Measurements from ENCODE around the gene TMEM63B. TPM values are rescaled to one million over a fixed set of nuclear protein-coding genes. Genes with fewer than 3 reads are reported as not detected.

Gene TMEM63B
- total and polyA plus RNA-seq, 9 of the 15 experiments (the other 6 are each of a cell fraction or from before 2014, with no cell fraction given), result 0.14 to 39.4 (median 14.4) TPM

DNA sequence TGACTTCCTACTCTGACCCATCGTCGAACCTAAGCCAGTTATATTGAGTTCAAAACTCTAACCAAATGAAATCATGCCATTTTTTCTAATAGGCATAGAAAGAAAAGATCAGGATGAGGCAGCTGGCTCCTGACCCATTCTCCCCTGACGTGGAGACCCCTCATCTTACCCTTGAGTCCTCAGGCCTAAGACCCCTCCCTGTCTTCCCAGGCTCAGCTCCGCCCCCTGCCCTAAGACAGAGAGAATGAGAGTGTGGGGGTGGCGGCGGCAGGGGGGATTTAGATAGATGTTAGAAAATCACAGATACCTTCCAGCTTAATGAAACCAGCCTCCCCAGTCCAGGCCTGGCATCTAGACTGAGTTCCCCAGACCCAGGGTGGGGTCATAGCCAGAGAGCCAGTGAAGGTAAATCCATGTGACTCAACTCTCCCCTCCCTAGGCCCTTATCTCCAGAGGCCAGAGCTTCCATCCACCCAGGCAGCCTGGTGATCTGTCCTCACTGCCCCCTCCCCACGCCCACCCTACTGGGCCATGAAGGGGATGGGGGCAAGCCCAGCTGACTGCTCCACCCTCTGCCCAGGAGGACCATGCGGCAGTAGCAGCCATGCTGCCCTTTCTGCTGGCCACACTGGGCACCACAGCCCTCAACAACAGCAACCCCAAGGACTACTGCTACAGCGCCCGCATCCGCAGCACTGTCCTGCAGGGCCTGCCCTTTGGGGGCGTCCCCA, 6.8 kb downstream of the TMEM63B start (continued):
- peak; percentile 10 for TF ChIP-seq ZFP36 (IDR thresholded peaks at IDR 0.05; ENCODE audit: low read depth, low read length, partially characterized antibody)
- no peak for TF ChIP-seq ZNF586 (CRISPR knock-in tag; conservative IDR thresholded peaks at IDR 0.05)
- TF ChIP-seq, protein P1, sequence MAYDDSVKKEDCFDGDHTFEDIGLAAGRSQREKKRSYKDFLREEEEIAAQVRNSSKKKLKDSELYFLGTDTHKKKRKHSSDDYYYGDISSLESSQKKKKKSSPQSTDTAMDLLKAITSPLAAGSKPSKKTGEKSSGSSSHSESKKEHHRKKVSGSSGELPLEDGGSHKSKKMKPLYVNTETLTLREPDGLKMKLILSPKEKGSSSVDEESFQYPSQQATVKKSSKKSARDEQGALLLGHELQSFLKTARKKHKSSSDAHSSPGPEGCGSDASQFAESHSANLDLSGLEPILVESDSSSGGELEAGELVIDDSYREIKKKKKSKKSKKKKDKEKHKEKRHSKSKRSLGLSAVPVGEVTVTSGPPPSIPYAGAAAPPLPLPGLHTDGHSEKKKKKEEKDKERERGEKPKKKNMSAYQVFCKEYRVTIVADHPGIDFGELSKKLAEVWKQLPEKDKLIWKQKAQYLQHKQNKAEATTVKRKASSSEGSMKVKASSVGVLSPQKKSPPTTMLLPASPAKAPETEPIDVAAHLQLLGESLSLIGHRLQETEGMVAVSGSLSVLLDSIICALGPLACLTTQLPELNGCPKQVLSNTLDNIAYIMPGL (CRISPR knock-in tag; IDR thresholded peaks at IDR 0.05), result no peak
- TF ChIP-seq, protein P2, sequence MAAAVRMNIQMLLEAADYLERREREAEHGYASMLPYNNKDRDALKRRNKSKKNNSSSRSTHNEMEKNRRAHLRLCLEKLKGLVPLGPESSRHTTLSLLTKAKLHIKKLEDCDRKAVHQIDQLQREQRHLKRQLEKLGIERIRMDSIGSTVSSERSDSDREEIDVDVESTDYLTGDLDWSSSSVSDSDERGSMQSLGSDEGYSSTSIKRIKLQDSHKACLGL (CRISPR knock-in tag; IDR thresholded peaks at IDR 0.05; ENCODE audit: borderline replicate concordance, poor library complexity, severe bottlenecking), result no peak
- TF ChIP-seq, protein P3, sequence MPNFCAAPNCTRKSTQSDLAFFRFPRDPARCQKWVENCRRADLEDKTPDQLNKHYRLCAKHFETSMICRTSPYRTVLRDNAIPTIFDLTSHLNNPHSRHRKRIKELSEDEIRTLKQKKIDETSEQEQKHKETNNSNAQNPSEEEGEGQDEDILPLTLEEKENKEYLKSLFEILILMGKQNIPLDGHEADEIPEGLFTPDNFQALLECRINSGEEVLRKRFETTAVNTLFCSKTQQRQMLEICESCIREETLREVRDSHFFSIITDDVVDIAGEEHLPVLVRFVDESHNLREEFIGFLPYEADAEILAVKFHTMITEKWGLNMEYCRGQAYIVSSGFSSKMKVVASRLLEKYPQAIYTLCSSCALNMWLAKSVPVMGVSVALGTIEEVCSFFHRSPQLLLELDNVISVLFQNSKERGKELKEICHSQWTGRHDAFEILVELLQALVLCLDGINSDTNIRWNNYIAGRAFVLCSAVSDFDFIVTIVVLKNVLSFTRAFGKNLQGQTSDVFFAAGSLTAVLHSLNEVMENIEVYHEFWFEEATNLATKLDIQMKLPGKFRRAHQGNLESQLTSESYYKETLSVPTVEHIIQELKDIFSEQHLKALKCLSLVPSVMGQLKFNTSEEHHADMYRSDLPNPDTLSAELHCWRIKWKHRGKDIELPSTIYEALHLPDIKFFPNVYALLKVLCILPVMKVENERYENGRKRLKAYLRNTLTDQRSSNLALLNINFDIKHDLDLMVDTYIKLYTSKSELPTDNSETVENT (CRISPR knock-in tag; IDR thresholded peaks at IDR 0.05), result no peak
- TF ChIP-seq ETV1 (tag; conservative IDR thresholded peaks at IDR 0.05; ENCODE audit: low read depth), result no peak
- TF ChIP-seq DIDO1 (tag; IDR thresholded peaks at IDR 0.05; ENCODE audit: low read depth), result no peak
- TF ChIP-seq SMAD1 (IDR thresholded peaks at IDR 0.05; ENCODE audit: low read depth, low read length, partially characterized antibody), result no peak
- peak; percentile 38; the same call in 1 of the 2 replicates for TF ChIP-seq ZEB2 (IDR thresholded peaks at IDR 0.05)
- TF ChIP-seq NFE2L1 (tag; IDR thresholded peaks at IDR 0.05; ENCODE audit: borderline replicate concordance, low read depth), result no peak
- no peak for TF ChIP-seq NR2C2 (CRISPR knock-in tag; IDR thresholded peaks at IDR 0.05)
- no peak for TF ChIP-seq NR2C2 (tag; IDR thresholded peaks at IDR 0.05)
- TF ChIP-seq EP400 (IDR thresholded peaks at IDR 0.05), result no peak
- no peak for TF ChIP-seq TCFL5 (CRISPR knock-in tag; conservative IDR thresholded peaks at IDR 0.05)
- TF ChIP-seq, protein P4, sequence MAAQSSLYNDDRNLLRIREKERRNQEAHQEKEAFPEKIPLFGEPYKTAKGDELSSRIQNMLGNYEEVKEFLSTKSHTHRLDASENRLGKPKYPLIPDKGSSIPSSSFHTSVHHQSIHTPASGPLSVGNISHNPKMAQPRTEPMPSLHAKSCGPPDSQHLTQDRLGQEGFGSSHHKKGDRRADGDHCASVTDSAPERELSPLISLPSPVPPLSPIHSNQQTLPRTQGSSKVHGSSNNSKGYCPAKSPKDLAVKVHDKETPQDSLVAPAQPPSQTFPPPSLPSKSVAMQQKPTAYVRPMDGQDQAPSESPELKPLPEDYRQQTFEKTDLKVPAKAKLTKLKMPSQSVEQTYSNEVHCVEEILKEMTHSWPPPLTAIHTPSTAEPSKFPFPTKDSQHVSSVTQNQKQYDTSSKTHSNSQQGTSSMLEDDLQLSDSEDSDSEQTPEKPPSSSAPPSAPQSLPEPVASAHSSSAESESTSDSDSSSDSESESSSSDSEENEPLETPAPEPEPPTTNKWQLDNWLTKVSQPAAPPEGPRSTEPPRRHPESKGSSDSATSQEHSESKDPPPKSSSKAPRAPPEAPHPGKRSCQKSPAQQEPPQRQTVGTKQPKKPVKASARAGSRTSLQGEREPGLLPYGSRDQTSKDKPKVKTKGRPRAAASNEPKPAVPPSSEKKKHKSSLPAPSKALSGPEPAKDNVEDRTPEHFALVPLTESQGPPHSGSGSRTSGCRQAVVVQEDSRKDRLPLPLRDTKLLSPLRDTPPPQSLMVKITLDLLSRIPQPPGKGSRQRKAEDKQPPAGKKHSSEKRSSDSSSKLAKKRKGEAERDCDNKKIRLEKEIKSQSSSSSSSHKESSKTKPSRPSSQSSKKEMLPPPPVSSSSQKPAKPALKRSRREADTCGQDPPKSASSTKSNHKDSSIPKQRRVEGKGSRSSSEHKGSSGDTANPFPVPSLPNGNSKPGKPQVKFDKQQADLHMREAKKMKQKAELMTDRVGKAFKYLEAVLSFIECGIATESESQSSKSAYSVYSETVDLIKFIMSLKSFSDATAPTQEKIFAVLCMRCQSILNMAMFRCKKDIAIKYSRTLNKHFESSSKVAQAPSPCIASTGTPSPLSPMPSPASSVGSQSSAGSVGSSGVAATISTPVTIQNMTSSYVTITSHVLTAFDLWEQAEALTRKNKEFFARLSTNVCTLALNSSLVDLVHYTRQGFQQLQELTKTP (IDR thresholded peaks at IDR 0.05; ENCODE audit: low read depth in 1 of 2, partially characterized antibody in 2 of 2), result no peak
- TF ChIP-seq CBFA2T2 (conservative IDR thresholded peaks at IDR 0.05), result peak; percentile 87
- no peak for TF ChIP-seq POLR2AphosphoS2 (IDR thresholded peaks at IDR 0.05; ENCODE audit: low read length)
- TF ChIP-seq KLF6 (CRISPR knock-in tag; IDR thresholded peaks at IDR 0.05; ENCODE audit: borderline replicate concordance), result no peak
- no peak for TF ChIP-seq ZNF146 (CRISPR knock-in tag; IDR thresholded peaks at IDR 0.05; ENCODE audit: unreplicated experiment)
- no peak for TF ChIP-seq WHSC1 (IDR thresholded peaks at IDR 0.05; ENCODE audit: low read length)
